GM19372 (cell line): ENCODE results near the gene FOXP1.

Source experiments
- ATAC-seq: cut with Tn5 transposase; IDR thresholded peaks from one replicate; pipeline ENCODE4 v1.9.1; 2021; ENCODE audit warnings: mild to moderate bottlenecking, low read depth, moderate library complexity; ENCODE audit not compliant: unreplicated experiment

Gene FOXP1

GRCh38 chr3:71254281-71255057, 329.1 kb downstream of the FOXP1 start:
- no peak for ATAC-seq

GRCh38 chr3:71253169-71253568, 330.4 kb downstream of the FOXP1 start:
- no peak for ATAC-seq

DNA sequence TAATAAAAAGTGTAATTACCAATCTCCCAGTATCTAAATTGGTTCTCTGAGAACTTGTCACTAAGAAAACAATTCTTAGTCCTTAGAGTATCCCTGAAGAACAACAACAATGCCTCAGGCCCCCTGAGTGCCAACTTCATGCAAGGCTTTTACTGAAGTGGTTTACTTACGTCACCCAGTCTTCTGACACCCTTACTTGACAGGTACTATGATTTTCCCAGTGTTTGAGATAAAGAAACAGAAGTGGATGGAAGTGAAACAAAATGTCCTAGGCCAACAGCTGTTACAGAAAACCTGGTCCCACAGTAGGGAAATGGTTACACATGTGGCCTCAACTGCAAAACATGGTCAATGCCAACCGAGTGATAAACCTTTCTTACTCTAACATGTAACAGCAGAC, 331.1 kb downstream of the FOXP1 start:
- no peak for ATAC-seq

DNA sequence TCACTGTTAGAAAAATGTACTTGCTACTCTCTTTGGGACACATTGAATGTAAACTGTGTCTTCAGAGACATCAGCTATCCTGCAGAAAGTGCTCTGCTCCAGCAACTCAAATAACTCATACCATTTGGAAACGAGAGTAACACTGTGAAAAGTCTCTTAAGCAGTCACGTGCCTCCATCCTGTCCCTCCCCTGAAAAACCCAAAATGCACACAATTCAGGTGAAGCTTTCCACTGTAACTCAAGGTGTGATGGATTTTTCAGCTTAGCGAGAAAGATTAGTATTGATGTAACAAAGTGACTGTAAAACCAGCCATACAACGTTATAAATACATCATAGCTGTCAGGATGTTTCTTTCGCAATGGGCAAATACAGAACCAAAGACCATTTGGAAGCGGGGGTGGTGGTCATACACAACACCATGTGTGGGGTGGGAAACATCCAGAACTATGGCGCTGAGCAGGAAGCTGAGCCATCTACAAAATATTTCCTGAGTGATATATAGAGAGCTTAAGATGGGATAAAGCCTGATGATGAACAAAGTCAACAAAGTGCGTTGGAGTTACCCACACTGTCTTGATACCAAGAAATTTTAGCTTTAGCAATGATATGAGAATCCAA, 332.3 kb downstream of the FOXP1 start:
- no peak for ATAC-seq

DNA sequence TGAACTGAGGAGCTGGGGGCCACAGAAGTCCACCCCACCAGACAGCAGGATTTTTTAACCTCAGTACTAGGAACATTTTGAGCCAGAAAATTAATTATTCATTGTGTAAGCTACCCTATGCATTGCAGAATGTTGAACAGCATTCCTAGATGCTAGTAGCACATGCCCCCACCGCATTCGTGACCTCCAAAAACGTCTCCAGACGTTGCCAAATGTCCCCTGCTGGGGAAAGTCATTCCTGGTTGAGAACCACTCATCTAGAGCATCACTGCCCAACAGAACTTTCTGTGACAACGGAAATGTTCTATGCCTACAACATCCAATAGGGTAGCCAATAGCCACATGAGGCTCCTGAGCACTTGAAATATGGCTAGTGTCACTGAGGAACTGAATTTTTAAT, 333.5 kb downstream of the FOXP1 start:
- no peak for ATAC-seq

DNA sequence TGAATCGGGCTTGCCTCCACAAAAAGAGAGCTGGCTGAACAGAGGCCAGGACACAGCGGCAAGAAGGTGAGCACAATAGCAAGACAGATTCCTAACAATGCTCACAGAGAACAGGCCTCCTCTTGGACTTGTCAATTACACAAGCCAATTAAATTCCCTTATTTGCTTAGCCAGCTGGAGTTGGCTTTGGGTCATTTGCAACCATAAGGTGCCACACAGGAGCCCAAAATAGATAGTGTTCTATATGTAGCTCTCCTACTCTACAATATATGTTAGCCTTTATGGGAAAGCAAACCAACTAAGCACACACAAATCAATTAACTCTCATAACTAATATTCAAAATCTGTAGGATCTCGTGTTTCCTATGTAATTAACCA, 335.6 kb downstream of the FOXP1 start:
- no peak for ATAC-seq

GRCh38 chr3:71247221-71247957, 336.1 kb downstream of the FOXP1 start:
- no peak for ATAC-seq

GRCh38 chr3:71245971-71246880, 337.3 kb downstream of the FOXP1 start:
- ATAC-seq = no peak

DNA sequence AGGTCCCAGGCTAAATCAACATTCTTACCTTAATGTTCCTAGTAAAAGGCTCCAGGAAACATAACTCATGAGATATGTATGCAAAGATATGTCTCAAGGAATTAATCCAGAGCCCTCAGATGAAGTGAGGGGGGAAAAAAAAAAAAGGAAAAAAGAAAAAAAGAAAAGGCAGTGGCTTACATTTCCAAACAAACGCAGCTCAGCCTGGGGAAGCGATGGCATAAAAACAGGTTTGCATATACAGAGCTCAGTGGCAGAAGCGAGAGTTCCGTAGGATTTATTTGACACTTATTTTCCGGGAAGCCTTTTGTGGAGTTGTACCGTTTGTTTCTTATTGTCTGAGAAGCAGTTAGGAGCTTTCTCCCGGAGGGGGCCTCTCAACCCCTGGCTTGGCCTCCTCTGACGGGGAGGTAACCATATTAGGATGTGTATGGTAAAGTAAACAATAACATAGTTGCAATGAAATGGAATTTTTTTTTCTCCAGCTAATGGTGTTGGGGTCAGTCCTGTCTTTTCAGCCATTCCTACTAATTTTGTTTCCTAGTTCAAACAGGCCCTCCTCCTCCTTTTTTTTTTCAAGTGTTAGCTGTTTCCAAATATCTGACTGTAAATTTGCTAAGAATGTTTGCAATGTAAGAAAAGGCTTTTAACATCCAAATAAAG, 338.6 kb downstream of the FOXP1 start:
- ATAC-seq = no peak

DNA sequence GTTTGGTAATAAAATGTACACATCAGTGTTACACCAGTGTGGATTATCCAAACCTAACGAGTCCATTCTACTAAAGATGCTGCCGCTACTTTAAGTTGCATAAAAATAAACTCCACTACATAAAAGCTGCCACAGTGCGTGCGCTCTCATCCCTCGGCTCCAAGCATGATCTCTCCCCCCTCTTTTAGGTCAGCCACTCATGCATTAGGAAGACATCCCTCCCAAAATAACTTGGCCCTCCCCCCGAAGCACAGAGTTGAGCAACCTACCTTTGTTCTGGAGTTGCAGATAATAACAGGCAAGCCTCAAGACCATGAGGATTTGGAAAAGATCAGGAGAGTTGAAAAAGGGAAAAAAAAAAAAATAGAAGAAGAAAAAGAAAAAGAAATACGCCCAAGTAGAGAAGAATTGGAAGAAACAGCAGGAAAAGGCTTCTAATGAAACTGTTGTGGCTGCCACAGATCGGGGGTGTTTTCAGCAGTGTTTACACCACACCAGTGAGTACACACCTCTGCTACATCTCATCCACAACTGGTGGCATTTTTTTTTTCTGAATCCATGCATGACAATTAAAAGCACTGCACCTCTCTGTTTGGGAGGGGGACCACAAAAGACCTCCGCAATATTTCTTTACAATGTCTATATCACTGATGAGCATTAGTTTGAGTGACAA, 339.2 kb downstream of the FOXP1 start:
- ATAC-seq = no peak

GRCh38 chr3:71243229-71243628, 340.3 kb downstream of the FOXP1 start:
- ATAC-seq = no peak

GRCh38 chr3:71241981-71242560, 341.5 kb downstream of the FOXP1 start:
- no peak for ATAC-seq

GRCh38 chr3:71241246-71241901, 342.2 kb downstream of the FOXP1 start:
- ATAC-seq = no peak

GRCh38 chr3:71240034-71240433, 343.5 kb downstream of the FOXP1 start:
- no peak for ATAC-seq

- no peak for ATAC-seq
These were observed 345.2 kb downstream of the FOXP1 start for GRCh38 chr3:71238355-71238757.

DNA sequence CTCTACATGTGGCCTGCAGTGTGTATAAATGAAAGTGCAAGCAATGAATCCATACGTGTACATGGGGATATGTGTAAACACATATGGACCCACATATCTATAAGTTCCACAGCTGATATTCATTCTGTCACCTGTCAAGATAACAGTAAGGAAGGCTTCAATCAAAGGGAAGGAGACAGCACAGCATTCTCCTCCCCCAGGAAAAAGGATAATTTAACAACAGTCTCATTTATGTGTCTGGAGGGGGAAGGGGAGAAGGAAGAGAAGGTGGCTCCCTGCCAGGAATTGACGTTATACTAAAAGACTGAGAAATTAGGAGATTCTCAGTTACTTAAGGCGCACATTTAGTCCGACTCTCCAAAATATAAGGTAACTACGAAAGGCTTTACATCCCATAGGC, 345.9 kb downstream of the FOXP1 start:
- ATAC-seq = no peak

DNA sequence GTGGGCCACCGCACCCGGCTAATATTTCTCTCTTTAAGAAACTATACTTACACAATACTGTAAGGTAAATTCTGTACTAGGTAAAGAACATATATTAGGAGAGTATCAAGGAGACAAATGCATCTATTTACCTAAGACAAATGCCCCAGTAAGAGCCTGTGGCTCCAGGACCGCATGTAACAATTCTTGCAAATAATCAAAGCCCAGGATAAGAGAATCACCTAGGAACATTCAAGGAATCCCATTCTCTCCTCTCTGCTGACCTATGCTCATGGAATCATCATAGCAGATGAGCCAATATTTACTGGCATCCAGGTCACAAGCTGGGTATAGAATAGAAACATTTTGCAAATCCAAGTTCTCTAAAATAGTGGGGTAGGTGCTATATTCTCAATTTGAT, 347.7 kb downstream of the FOXP1 start:
- no peak for ATAC-seq

GRCh38 chr3:71232895-71233294, 350.6 kb downstream of the FOXP1 start:
- ATAC-seq = no peak
